T-helper 2 cell treated with Interferon-gamma antibody and Interleukin-4, amounts not matched to agents 100 ng/mL and 5 ng/mL, for 36 hours (primary cell): ENCODE results near the gene SAFB. TPM values are rescaled to one million over a fixed set of nuclear protein-coding genes. Genes with fewer than 3 reads are reported as not detected.

Experiments
- intact Hi-C: fragments of 100-400 bp; cut with micrococcal nuclease; formaldehyde crosslinking; loops from one replicate; pipeline ENCODE4 v1.15.1; 2023
- total RNA-seq: library from RNA; stranded (reverse); gene quantifications from 2 replicates; pipeline ENCODE4 v1.2.3, GENCODE V29; 2022

The SAFB gene
- total RNA-seq, 1 donor from 2014 or later: 128 TPM

GRCh38 chr19:5624741-5625278 is 1.9 kb downstream of the SAFB start:
- intact Hi-C loops: loop anchor here (10.0 kb wide), 1 partner anchor 280 kb away; the partner anchor contains the start of genes NDUFA11 and VMAC

DNA sequence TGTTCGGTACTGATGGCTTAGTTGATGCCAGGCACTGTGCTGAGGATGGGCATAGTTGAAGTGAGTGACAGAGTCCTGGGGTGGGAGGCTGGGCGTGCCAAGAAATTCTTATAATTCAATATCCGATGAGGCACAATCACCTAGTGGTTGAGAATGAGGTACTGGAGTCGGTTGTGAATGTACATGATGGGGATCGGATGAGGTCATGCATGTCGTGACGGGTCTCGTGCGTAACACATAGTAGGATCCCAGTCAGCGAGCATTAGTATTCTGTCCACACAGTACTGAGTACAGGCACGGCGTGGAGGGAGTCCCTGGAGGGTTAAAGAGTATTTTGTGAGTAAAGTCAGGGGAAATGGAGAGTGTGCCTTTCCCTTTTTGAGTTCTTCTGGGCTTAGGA is 2.8 kb downstream of the SAFB start:
- intact Hi-C loops: loop anchor here (10.0 kb wide), 1 partner anchor 279 kb away; the partner anchor contains the start of genes NDUFA11 and VMAC

DNA sequence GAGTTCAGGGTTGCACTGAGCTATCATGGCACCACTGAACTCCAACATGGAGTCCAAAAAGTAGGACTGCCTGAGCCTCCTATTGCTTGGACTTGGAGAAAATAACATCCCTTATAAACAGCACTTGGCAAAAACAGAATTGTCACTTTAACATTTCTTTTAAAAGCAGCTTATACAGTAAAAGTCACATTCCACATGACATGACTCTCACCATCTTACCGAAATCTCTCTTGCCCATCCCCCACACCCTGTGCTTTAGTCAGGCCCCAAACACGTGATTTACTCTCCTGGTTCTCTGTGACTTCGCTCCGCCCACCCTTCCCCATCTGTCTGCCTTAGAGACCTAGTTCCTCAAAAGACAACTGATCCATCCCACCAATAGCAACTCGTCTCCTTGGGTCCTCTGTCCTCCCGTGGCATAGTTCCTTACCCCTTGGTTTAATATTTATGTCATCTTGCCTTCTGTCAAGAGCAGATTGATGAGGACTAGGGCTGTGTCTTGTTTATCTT is 4.6 kb downstream of the SAFB start:
- intact Hi-C loops: loop anchor here (10.0 kb wide), 1 partner anchor 277 kb away; the partner anchor contains the start of genes NDUFA11 and VMAC

DNA sequence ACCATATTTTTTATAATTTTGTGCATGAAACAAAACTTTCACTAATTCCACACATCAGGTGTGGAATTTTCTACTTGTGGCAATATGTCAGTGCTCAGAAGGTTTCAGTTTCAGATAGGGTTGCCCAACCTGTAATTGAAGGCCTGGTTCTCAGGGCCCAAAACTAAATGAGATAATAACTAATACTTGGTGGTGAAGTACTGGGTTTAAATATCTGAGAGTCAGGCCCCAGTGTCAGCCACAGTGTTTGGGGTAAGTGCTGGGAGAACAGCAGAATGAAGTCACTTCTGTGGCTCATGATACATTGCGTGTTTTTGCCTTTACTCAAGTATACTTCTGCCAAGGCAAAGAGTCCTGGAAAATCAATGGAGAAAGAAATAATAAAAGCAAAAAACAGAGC is 5.6 kb downstream of the SAFB start:
- intact Hi-C loops: loop anchor here (10.0 kb wide), 1 partner anchor 276 kb away; the partner anchor contains the start of genes NDUFA11 and VMAC

DNA sequence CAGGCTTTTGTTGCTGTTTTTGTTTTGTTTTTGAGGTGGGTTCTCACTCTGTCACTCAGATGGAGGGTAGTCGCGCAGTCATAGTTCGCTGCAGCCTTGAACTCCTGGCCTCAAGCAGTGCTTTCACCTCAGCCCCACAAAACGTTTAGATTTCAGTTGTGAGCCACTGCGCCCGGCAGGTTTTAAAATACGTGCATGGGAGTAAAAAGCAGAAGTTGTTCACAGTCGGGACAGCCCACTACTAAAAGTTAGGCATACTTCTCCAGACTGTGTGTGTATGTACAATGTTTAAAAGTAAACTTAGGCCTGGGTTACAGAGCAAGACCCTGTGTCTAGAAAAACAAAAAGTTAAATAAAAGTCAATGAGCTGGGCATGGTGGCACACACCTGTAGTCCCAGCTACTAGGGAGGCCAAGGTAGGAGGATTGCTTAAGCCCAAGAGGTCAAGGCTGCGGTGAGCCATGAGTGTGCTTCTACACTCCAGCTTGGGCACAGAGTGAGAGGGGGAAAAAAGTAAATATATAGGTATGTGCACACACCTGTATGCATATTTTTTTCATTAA is 6.1 kb downstream of the SAFB start:
- intact Hi-C loops: loop anchor here (10.0 kb wide), 1 partner anchor 276 kb away; the partner anchor contains the start of genes NDUFA11 and VMAC

DNA sequence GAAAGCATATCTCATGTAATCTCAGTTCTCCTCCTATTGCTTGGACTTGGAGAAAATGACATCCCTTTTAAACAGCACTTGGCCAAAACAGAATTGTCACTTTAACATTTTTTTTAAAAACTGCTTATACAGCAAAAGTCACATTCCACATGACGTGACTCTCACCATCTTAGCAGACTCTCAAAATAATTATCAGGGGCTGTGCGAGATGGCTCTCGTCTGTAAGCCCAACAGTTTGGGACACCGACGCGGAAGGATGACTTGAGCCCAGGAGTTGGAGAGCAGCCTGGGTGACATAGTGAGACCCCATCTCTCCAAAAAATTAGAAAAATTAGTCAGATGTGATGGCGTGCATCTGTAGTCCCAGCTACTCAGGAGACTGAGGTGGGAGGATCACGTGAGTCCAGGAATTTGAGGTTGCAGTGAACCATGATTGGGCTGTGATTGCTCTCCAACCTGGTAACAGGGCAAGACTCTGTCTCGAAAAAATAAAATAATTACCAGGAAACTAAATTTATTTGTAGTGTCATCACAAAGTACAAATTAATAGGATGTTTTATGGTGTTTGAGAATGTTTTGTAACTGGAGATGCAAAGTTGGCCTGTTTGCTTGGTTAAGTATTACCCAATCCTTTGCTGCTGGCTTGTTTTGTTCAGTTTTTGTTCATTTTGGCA is 8.8 kb downstream of the SAFB start:
- intact Hi-C loops: no loop called here

DNA sequence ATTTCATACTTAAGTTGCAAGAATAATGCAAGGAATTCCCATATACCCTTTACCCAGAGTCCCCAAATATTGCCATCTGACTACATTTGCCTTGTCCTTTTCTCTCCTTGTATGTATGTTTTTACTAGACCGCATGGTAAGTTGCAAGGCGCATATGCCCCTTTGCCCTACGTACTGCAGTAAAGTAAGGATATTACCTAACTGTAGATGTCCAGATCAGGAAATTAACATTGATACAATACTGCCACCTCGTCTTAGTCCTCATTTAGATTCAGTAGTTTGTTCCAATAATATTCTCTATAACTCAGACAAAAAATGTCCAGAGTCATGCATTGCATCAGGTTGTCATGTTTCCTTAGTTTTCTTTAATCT is 9.3 kb downstream of the SAFB start:
- intact Hi-C loops: no loop called here

DNA sequence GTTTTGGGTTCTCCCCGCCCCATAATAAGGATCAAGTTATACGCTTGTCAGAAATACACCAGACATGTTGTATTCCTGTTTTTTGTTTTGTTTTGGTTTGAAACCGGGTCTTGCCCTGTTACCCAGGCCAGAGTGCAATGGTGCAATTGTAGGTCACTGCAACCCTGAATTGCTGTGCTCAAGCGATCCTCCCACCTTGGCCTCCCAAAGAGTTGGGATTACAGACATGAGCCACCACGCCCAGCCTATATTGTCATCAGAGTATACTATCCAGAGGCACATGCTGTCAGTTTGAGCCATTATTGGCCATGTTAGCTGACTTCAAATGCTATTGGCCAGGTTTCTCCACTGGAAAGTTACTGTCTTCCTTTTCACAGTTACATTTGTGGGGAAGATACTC is 9.8 kb downstream of the SAFB start:
- intact Hi-C loops: no loop called here

DNA sequence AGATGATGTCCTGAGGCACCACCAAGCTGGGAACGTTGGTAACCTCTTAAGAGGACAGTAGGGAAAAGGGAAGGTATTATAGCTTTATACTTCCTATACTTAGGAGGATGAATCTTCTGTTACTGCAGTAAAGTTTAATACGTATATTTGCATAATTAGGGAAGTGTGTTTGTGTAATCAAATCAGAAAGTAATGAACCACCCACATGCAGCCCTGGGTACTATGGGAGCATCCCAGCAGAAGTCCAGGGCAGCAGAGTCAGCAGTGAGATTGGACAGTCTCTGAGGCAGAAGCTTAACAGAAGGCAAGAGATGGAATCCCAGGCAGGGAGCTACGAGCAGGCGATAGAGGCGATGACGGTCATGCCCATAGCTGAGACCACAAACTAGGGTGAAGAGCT is 12.5 kb downstream of the SAFB start:
- intact Hi-C loops: no loop called here

- intact Hi-C loops: no loop called here
Observed at GRCh38 chr19:5637971-5638370, 15.1 kb downstream of the SAFB start.

- intact Hi-C loops: no loop called here
Observed at GRCh38 chr19:5641171-5641570, 18.3 kb downstream of the SAFB start.

DNA sequence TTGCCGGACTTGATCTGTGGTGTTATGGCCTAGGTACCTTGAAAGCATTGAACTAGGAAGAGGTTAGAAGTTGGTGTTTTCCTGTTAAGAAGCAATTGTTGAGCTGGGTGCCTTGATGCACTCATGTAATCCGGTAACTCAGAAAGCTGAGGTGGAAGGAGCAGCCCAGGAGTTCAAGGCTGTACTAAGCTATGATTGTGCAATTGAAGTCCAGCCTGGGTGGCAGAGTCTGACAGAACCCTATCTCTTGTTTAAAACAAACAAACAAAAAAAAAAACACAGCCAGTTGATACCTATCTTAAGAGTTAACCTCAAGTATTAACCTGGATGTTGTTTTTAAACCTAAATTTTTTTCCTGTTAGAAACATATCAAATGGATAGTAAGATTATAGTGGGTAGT is 19.3 kb downstream of the SAFB start:
- intact Hi-C loops: no loop called here

DNA sequence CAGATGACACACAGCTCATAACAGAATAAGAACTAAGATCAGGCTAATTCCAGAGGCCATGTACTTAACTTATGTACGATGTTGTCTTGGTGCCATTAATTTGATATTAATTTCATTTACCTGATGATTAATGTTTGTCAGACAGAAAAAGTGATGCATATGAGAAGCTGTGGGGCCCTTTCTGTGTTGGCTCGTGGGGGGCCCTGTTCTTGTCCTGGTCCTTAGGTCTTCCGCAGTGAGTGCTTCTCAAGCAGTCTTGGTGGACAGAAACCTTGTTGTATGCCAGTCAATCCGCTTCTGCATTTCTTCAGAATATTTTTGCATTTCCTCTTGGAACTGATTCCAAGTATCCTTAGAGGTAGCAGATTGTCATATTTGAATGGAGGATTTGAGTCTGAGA is 20.2 kb downstream of the SAFB start:
- intact Hi-C loops: no loop called here

GRCh38 chr19:5644037-5644436 is 21.2 kb downstream of the SAFB start:
- intact Hi-C loops: no loop called here

DNA sequence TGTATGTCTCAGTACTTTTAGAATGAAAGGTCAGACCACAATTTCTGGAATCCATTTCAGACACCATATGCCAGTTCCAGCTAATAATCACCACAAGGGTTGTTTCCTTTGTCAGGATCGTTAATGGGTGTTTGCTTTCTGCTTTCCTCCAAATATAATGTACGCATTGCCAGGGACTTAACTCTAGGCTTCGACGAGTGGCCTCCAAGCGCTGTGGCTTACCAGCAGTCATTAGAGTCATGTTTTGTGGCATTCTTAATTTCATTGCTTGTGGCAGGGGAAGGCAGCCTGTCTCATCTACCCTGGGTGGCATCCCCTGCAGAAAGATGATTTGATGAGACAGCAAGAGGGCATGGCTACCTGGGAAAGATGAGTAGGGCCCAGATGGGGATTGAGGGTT is 22.5 kb downstream of the SAFB start:
- intact Hi-C loops: no loop called here

DNA sequence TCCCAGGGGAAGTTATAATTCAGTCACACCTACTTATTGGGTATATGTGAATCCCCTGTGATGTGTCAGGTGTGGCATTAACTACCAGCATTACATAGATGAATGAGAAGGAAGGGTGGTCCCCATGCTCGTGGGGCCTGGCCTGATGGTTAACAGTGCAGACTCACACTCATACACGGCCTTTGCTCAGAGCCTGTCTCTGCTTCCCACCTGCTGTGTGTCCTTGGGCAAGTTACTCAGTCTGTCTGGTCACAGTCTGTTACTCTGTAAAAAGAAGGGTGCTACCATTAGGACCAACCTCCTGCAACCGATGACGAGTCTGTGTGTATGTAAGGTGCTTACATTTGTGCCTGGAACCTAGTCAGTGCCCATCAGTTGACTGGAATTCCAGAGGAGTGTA is 23.8 kb downstream of the SAFB start:
- intact Hi-C loops: no loop called here

DNA sequence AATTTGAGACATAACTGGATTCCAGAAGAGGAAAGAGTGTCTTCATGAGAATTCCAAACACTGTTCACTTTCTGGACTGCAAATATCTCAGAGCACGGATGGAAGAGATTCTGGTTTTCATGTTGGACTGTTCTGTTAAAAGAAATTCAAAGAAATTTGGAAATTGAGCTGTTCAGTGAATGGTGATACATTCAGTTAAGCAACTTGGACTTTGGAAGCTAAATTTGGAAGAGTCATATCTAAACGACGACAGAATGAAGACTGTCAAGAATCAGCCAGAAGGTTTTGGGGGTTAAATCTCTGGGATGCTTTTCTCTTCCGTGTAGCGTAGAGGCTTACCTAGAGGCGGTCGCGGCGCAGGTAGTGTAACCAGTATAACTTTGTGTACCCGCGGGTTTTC is 25.6 kb downstream of the SAFB start:
- intact Hi-C loops: no loop called here

DNA sequence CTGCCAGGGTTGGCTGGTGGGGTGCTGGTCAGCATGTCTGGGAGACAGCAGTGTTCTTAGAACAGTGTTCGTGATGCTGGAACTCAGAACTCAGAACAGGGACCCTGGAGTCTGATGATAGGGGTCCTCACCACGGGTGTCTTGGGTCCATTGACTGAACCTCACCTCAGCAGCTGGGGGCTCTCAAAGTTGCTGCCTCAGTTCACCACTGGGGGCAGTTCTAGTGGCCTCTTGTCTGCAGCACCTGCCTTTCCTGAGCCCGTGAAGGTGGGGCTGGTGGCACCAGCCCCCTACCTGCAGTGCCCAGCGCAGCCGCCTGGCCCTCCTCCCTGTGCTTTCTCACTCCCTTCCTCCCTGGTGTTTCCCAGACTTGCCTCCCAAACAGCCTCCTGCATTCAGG is 28.5 kb downstream of the SAFB start:
- intact Hi-C loops: no loop called here

DNA sequence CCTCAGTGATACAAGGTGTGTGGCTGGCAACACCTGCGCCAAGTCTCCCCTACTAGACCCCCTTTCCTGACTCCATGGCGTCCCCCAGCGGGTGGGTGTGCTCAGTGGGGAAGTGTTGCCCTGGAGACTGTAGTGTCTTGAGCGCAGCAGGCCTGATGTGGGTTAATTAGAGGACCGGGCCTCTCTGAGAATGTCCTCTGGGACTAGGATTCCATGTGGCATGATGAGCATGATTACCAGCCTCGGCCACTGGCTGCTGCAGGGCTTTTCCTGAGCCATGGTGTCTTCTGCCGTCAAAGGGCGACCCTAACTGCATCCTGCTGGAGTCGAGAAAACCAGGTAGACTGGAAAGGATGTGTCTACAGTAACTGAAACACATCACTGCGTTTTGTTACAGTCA is 29.4 kb downstream of the SAFB start:
- intact Hi-C loops: no loop called here

DNA sequence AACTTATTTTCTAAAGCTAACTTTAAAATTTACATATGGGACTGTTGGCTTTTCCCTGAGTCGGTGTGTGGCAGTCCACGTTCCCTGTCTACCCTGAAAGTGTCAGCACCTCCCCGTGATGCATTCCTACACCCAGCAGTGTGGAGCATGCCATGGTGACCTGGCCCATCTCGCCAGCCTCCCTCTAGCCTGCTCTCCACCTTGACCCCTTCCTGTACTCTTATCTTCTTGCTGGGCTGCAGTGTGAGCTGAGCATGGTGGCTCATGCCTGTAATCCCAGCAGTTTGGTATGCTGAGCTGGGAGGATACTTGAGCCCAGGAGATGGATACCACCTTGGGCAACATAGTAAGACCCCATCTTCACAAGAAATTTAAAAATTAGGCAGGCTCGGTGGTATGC is 32.0 kb downstream of the SAFB start:
- intact Hi-C loops: no loop called here

DNA sequence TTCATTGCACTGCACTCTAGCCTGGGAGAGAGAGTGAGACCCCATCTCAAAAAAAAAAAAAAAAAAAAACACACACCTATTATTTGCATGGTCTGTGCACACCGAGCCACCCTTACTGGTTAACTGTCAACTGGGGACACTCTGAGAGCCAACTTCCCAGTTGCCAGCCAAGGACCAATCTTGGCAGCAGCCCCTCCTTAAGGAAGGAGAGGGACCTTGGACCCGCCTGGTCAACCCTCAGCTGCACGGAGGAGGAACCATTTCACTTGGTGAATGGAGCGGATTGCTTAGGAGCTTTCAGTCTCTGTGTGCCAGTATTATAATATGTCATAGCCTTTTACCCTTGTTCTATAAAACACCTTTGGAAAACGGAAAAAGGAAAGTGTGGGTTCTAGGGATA is 32.5 kb downstream of the SAFB start:
- intact Hi-C loops: no loop called here

- intact Hi-C loops: no loop called here
Observed at GRCh38 chr19:5661483-5661882, 38.6 kb downstream of the SAFB start.

GRCh38 chr19:5663904-5664303 is 41.0 kb downstream of the SAFB start:
- intact Hi-C loops: no loop called here
